HG02973 (cell line): ENCODE measurements around the gene MRPL21.
"Not testable (repeated sequence)": the region's sequence is repeated elsewhere in the genome, so short reads cannot be mapped to it uniquely, and the experiment has no call there.

ENCODE experiments used
- ATAC-seq: cut with Tn5 transposase; IDR thresholded peaks from one replicate; pipeline ENCODE4 v1.9.1; 2021; ENCODE audit warnings: moderate library complexity; ENCODE audit not compliant: unreplicated experiment

MRPL21 gene

DNA sequence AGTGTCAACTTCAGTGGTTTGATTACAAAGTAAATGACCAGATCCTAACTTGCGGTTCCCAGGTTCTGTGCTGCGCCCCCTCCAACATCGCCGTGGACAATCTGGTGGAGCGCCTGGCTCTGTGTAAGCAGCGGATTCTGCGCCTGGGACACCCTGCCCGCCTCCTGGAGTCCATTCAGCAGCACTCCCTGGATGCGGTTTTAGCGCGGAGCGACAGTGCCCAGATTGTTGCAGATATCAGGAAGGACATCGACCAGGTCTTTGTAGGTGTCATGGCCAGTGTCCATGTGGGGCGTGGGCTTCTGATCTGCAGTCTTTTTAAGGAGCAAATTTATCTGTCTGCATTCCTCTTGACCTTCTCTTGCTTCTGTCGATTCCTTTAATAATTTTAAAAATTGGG is 11.1 kb upstream of the MRPL21 start:
- ATAC-seq, result no peak

DNA sequence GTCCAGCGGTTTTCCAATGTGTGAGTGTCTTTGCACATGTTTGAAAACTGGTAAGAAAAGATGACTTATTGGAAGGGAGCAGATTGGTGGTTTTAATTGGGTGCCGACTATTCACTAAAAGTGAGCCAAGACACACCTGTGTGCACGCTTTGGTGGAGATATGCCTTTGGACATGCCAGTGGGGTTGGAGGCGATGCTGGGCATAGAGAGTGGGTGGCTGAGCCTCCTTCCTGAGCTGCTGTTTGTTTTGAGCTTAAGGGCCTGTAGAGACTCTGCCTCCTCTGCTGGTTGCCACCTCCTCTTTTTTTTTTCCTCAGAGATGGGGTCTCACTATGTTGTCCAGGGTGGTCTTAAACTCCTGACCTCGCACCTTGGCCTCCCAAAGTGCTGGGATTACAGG is 9.6 kb upstream of the MRPL21 start:
- no peak for ATAC-seq

DNA sequence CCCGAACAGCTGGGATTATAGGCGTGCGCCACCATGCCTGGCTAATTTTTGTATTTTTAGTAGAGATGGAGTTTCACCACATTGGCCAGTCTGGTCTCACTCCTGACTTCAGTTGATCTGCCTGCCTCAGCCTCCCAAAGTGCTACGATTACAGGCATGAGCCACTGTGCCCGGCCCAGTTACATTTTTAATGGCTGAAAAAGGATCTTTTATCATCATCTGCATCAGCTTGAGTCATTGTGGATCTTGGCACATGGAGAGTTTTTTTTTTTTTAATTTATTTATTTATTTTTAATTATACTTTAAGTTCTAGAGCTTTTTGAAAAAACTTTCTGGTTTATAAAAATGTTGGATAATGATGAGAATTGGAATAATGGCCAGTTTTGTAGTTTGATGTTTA is 8.6 kb upstream of the MRPL21 start:
- ATAC-seq, result no peak

DNA sequence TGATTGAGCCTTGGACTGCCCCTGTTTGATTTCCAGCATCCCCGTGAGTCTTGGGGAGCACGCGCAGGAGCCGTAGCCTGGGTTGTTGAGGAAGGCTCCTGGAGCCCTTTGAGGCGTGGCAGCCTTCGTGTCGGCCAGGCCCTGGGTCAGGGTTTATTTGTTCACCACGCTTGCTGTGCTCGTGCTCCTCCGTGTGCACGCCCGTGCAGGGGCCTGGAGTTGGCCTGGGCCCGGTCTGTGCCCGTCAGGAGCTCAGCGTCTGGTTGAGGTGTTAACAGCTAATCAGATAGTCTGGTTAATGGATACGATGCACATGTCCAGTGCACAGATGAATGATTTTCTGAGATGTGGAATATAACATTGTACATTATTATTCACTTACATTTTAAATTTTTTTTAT is 8.1 kb upstream of the MRPL21 start:
- no peak for ATAC-seq

DNA sequence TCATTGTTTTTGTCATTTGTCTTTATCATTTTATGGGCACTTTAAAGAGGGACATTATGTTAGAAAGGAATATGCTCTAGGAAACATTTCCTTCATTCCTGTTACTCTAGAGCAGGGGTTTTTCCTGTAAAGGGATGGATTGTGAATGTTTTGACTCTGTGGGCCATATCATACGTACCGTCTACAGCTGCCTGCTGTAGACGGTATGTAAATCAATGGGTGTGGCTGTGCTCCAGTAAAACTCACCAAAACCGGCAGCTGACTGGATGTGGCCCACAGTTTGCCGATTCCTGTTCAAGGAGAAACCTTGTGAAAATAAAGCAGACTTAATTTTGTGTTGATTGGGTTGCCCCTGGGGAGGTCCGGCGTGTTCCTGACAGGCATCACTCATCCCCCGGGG is 7.3 kb upstream of the MRPL21 start:
- no peak for ATAC-seq

DNA sequence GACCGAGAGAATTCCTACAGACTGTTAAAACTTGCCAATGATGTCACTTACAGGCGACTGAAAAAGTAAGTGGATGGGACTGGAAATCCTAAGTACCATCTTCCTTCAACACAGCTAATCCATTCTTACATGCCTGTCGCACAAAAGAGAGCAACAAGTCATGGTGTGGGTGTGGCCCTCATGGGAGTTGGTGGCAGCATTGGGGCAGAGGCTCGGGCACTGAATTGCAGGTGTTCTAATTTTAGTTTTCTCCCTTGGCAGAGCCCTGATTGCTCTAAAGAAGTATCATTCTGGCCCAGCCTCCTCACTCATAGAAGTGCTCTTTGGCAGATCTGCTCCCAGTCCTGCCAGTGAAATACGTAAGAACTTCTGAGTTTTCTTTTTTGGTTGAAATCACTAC is 4.6 kb upstream of the MRPL21 start:
- no peak for ATAC-seq

DNA sequence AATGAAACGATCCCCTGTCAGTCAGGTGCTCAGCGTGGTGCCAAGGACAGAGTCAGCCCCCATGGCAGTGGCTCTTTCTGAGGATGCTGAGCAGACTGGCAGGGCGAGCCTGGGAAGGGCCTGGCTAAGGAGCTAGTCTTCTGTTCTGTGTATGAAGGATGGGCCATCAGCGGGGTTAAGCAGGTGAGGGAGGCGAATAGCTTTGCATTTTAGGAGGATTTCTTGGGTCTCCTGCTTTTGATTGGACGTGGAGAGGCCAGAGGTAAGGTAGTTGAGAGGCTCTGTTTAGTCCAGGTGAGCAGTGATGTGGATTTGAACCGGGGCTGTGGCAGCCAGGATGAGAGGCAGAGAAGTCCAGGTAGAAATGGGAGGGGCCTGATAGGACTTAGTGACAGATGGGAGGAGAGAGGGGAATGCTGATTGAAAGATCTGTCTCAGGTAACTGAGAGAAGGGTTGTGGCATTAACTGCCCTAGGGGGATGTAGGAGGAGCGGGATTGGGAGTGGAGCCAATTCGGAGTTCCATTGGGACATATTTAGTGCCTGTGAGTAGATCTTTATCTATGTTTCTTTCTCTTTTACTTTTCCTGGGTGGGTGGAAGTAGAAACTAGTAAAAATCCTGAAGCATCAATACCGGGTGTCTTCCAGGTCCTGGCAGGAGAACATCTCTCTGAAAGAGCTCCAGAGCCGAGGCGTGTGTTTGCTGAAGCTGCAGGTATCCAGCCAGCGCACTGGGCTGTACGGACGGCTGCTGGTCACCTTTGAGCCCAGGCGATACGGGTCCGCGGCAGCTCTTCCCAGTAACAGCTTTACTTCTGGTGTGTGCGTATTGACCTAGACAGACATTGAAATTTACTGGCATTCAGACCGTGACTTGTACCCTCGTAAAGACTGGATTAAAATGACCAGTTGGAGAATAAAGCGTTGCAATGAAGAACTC is 2.1 kb upstream of the MRPL21 start:
- ATAC-seq, result no peak

DNA sequence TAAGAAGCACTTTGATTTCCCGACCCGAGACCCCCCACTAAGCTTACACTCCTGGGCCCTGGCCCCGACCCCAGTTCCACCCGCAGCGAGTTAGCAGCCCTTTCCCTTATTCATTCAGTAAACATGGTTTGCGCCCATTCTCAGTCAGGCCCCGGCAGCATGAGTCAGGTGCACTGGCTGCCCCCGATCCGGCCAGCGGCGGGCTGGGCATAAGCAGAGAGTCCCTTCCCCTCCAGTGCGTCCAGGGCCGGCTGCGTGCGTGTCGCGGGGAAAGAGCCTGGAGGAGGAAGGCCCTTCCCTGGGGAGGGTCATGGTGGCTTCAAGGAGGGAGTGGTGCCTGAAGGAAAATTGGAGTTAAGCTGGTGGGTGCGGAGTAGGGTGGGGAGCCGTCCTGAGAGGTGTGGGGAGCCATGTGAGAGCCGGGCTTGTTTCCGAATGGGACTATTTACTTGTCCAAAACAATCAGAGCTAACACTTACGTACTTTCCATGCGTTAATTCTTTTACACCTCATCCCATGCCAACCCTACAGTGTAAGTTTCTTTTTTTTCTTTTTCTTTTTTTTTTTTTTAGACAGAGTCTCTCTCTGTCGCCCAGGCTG is 716 bp upstream of the MRPL21 start:
- ATAC-seq, result peak; percentile 19

DNA sequence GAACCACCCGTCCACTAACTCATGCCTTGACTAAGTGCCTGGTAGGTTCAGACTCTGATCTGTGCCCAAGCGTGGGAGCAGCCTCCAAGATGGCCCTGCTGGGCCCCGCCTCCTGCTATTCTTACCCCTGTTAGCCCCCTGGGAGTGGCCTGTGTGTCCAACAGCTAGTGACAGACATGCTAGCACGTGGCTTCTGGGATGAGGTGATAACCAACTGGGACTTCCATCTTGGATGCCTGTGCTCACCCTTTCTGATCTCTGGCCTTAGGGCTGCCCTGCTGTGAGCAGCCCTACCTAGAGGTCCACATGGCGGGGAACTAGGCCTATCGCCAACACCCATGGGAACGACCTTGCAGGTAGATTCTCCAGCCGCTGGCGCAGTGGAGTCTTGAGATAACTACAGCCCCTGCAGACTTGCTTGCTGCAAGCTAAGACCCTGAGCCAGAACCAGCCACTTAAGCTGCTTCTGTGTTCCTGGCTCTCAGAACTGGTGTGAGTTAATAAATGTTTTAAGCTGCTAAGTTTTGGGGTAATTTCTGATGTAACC is 2.7 kb downstream of the MRPL21 start:
- ATAC-seq, result no peak

DNA sequence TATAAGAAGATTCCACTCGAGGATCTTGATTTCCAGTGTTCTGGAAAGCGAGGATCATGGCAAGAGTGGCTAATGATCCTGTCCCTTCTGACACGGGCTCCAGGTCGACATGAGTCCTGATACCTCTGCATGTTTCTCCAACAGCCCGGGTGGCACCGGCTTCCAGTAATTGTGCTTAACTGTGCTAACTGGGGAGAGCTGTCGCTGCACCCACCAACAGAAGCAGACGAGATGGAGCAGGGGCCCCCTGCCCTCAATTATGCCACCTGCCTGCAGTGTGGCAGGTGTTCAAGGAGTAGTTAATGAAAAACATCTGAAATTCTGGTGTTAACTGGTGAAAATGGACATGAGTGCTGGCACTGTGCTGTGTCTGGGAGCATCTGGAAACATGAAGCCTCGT is 6.2 kb downstream of the MRPL21 start:
- ATAC-seq, result no peak

DNA sequence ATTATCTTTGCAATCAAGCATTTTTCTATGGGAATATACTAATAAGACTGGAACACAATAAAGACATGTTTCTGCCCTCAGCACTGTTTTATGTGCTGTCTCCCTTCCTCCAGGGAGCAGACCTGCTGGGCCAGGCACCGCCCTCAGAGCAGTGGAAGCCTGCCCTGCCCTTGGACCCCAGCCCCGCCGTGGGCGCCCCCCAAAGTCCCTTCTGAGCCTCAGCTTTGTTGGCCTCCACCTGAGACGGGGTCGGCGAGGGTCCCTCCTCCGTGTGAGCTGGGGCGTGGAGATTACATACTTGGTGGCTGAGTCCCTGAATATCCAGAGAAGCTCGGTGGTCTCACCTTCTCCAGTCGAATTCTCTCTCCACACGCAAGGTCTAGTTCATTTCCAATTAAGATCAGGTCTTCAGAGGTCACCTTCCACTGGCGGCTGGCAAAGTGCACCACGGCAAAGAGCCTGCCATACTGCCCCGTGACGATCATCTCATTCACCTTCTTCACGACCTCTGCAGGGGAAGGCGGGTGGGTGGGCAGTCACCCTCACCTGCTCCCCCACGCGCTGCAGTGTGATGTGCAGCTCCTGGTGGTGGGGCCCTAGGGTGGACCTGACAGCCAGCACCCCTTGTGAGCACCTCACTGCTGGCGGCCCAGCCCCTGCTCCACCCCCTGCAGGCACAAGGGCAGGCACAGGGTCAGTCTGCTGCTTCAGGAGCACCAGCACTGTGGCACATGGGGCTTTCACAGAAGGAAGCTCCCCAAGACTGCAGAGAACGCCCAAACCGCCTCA is 7.3 kb downstream of the MRPL21 start:
- ATAC-seq, result no peak

DNA sequence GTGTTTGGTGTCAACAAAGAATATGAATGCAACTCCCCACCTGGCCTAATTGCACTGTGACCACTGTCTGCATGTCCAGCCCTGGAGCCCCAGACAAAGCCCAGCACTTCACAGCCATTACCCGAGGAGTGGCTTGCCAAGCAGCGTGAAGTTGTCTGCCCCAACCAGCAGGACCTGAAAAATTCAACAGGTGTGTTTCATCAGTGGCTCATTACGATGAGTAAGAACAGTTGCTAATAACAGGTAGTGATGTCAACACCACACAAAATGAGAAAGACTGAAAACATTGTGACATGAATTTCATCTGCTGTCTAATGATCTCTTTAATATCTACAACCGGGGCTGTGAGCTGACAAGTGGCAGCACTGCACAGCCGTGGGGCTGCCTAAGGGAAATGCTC is 10.3 kb downstream of the MRPL21 start:
- ATAC-seq, result no peak

DNA sequence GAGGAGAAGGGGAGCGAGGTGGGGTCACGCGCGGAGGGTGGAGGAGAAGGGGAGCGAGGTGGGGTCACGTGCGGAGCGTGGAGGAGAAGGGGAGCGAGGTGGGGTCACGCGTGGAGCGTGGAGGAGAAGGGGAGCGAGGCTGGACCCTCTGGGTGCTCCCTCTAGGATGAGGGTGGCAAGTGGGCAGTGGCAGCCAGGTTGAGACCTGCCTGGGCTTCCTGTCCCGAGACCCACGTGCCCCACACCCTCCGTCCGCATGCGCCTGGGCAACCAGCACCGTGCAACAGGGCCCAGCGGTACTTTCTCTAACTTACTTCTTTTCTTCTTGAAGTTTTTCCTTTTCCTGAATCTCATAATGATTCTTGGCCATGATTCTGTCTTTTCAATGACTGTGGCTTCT is 11.1 kb downstream of the MRPL21 start:
- no peak for ATAC-seq

DNA sequence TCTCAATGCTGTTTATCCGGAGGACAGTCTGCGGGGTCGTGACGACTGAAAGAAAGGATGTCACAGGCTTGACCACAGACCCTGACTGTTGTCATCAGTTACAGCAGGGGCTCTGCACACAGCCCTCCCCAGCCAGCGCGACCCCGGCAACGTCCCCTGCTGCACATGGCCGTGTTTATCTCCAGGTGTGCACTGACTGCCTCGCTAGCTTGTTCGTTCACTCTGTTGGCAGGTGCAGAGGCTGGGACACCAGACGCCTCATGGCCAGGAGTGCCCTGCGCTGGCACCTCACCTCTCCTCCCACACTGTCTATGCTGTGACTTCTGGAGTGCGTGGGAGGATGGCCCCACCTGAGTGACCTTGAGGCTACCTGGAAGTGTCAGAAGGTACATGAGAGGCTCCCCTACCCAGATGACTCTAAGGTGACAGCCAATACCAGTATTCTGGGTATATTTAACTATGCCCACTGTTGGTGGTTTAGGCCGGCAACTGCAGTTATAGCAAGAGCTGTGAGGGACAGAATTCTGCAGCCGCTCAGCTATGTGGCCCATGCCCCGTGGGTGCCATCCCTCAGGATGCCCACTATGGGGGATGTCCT is 12.2 kb downstream of the MRPL21 start:
- no peak for ATAC-seq

DNA sequence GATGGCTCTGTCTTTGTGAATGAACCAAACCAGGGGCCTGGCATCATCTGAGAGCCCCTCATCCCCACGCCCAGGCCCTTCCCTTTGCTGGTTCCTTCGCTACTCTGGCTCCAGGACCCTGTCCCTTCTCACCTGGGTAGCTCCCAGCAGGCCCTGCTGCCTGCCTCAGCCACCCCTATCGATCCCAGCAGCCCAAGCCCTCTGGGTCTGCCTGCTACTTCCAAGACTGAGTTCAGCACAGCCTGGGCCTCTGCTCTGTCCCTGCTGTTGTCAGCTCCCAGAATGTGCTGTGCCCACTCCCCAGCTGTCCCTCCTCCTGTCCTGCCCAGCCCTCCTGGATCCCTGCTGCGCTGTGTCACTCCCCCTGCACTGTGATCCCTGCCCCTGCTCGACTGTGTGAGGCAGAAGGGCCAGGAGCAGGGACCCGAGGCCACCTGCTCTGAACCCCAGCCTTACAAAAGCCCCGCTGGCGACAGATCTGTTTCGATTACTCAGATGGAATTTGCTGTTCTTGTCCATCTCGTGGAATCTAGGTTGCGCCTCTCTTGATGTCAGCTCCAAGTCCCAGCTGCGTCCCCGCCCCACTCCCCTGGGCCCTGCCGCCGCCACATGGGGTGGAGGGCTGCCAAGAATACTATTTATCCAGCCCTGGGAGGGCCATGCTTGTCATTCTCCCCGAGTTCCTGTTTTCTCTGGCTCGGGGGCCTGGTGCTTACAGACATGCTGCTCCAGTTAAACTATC is 13.0 kb downstream of the MRPL21 start:
- no peak for ATAC-seq

DNA sequence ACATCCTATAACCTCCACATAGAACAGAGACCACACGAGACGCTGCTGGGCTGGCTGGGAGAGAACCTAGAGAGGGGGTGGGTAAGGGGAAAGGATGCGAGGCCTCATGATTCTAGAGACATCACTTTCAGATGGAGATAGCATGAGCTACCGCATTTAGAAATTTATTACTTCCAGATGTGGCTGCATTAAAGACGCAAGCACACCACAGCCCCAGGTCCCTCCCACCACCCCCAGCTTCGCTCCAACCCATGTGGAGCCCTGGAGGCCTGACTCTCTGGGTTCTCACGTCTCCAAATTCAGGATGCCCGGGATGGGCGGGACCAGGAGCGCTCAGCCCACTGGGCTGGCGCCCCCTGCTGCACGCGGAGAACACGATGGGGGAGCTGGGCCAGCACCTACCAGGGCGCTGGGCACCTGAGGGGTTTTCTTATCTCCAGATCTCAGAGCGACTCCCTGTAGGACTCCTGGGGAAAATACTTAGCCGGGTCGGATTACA is 13.6 kb downstream of the MRPL21 start:
- no peak for ATAC-seq

DNA sequence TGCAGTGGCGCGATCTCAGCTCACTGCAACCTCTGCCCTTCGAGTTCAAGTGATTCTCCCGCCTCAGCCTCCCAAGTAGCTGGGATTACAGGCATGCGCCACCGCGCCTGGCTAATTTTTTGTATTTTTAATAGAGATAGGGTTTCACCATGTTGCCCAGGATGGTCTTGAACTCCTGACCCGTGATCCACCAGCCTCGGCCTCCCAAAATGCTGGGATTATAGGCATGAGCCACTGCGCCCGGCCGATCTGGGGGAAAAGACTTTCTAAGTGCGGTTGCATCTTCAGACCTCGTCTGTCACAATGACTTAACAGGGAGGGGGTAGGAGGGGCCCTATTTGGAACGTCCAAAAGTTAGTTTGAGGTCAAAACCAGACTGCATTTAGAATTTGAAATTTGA is 18.8 kb downstream of the MRPL21 start:
- ATAC-seq, result not testable (repeated sequence)

DNA sequence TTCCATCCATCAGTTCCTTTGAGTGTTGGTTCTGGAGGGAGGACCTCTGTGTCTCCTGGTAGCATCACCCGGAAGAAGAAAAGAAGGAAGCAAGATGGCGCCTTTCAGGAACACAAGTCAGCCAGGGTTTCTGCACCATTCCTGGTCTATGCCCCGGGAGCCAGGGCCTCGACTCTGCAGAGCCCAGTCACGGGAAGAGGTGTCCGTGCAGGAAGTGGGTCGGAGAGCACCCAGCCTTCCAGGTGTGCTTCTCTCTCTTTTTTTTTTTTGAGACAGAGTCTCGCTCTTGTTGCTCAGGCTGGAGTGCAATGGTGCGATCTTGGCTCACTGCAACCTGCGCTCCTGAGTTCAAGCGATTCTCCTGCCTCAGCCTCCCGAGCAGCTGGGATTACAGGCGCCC is 21.2 kb downstream of the MRPL21 start:
- ATAC-seq, result no peak

DNA sequence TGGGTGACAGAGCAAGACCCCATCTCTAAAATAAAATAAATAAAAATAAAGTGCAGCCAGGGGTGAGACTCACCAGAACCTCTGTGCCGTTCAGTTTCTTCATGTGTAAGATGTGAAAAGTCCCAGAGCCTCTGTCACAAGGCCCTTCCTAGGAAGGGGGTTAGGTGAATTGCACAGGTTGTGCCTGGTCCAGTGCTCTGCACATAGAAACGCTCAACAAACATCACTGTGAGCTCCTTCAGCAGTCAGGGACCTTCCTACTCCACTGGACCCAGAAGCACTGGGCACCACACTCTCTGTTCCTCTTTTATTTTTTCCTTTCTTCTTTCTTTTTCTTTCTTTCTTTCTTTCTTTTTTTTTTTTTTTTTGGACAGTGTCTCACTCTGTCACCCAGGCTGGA is 22.3 kb downstream of the MRPL21 start:
- no peak for ATAC-seq

DNA sequence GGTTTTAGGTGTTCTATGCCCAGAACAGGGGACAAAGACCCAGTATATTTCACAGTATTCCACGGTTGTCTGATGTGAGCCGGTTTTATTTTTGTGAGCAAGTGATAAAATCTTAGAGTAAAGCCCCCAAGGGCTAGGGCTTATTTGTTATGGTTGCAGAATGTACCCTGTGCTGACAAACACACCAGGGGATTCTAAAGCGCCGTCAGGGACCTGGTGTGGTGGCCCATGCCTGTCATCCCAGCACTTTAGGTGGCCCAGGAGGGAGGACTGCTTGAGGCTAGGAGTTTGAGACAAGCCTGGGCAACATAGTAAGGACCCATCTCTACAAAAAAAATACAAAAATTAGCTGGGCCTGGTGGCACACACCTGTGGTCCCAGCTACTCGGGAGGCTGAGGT is 22.8 kb downstream of the MRPL21 start:
- ATAC-seq, result no peak
